Liver (tissue), 9 donors: ENCODE measurements around the gene PEAK3. TPM values are rescaled to one million over a fixed set of nuclear protein-coding genes. Genes with fewer than 3 reads are reported as not detected.

Source experiments
- DNase-seq: peaks from one replicate; pipeline ENCODE4 v3.0.0-alpha.2; 2017; ENCODE audit warnings: low spot score
- H3K27ac ChIP-seq, 2 donors: one replicate each; pipeline ENCODE4 v1.7.0; 2013; ENCODE audit warnings: inconsistent platforms in 2 of 2, low read length in 2 of 2, control low read depth in 1 of 2, low read depth in 1 of 2, mild to moderate bottlenecking in 1 of 2
- H3K27me3 ChIP-seq, 4 donors: one replicate each; pipeline versions ENCODE4 v1.6.1 to v1.7.0; 2013; ENCODE audit warnings: low read length in 3 of 4, inconsistent platforms in 1 of 4, mild to moderate bottlenecking in 1 of 4, moderate library complexity in 1 of 4; ENCODE audit not compliant: control insufficient read depth in 4 of 4, insufficient read depth in 4 of 4
- H3K36me3 ChIP-seq, 4 donors: one replicate each; pipeline versions ENCODE4 v1.6.1 to v1.7.0; 2013; ENCODE audit warnings: low read length in 3 of 4, mild to moderate bottlenecking in 3 of 4, low read depth in 1 of 4, moderate library complexity in 1 of 4; ENCODE audit not compliant: control insufficient read depth in 4 of 4, insufficient read depth in 3 of 4
- H3K4me1 ChIP-seq, 4 donors: one replicate each; pipeline versions ENCODE4 v1.6.1 to v1.7.0; 2013; ENCODE audit warnings: low read length in 3 of 4, mild to moderate bottlenecking in 3 of 4, moderate library complexity in 1 of 4; ENCODE audit not compliant: control insufficient read depth in 4 of 4, insufficient read depth in 4 of 4
- H3K4me3 ChIP-seq, 3 donors: one replicate each; pipeline versions ENCODE4 v1.6.1 to v1.7.0; 2013; ENCODE audit warnings: low read length in 3 of 3, control low read depth in 1 of 3, low read depth in 1 of 3, mild to moderate bottlenecking in 1 of 3
- H3K9ac ChIP-seq, 2 donors: one replicate each; pipeline ENCODE4 v1.7.0; 2013; ENCODE audit warnings: low read length in 2 of 2, mild to moderate bottlenecking in 2 of 2, moderate library complexity in 2 of 2, control low read depth in 1 of 2, low read depth in 1 of 2
- H3K9me3 ChIP-seq, 4 donors: one replicate each; pipeline versions ENCODE4 v1.6.1 to v1.7.0; 2013; ENCODE audit warnings: low read length in 3 of 4; ENCODE audit not compliant: control insufficient read depth in 4 of 4
- ATF3 ChIP-seq: IDR thresholded peaks from 2 replicates; pipeline ENCODE4 v1.6.1; 2016; ENCODE audit warnings: antibody characterized with exemption
- FOXA1 ChIP-seq: IDR thresholded peaks from 2 replicates; pipeline ENCODE4 v1.6.1; 2016; ENCODE audit warnings: antibody characterized with exemption
- FOXA2 ChIP-seq: IDR thresholded peaks from 2 replicates; pipeline ENCODE4 v1.6.1; 2016; ENCODE audit warnings: antibody characterized with exemption
- GABPA ChIP-seq, 2 donors: IDR thresholded peaks in 1 of 2; conservative IDR thresholded peaks in 1 of 2; 2 replicates each; pipeline ENCODE4 v1.6.1; 2016; ENCODE audit warnings: antibody characterized with exemption in 2 of 2, mild to moderate bottlenecking in 1 of 2, moderate library complexity in 1 of 2
- HNF4A ChIP-seq, 2 donors: conservative IDR thresholded peaks; 2 replicates each; pipeline ENCODE4 v1.6.1; 2016; ENCODE audit warnings: antibody characterized with exemption in 2 of 2, mild to moderate bottlenecking in 2 of 2
- HNF4G ChIP-seq: IDR thresholded peaks from 2 replicates; pipeline ENCODE4 v1.6.1; 2016; ENCODE audit warnings: antibody characterized with exemption
- JUND ChIP-seq, 2 donors: IDR thresholded peaks; 2 replicates each; pipeline ENCODE4 v1.6.1; 2016; ENCODE audit warnings: antibody characterized with exemption in 2 of 2
- NR2F2 ChIP-seq: IDR thresholded peaks from 2 replicates; pipeline ENCODE4 v1.6.1; 2016; ENCODE audit warnings: antibody characterized with exemption
- RAD21 ChIP-seq, 2 donors: IDR thresholded peaks; 2 replicates each; pipeline ENCODE4 v1.6.1; 2016; ENCODE audit warnings: antibody characterized with exemption in 2 of 2, mild to moderate bottlenecking in 2 of 2
- REST ChIP-seq: IDR thresholded peaks from 2 replicates; pipeline ENCODE4 v1.6.1; 2016; ENCODE audit warnings: antibody characterized with exemption, mild to moderate bottlenecking
- RXRA ChIP-seq, 2 donors: IDR thresholded peaks; 2 replicates each; pipeline ENCODE4 v1.6.1; 2017 to 2018; ENCODE audit warnings: antibody characterized with exemption in 2 of 2, mild to moderate bottlenecking in 1 of 2
- SP1 ChIP-seq: IDR thresholded peaks from 2 replicates; pipeline ENCODE4 v1.6.1; 2018; ENCODE audit warnings: antibody characterized with exemption, mild to moderate bottlenecking
- TAF1 ChIP-seq: conservative IDR thresholded peaks from 2 replicates; pipeline ENCODE4 v1.6.1; 2016; ENCODE audit warnings: antibody characterized with exemption, mild to moderate bottlenecking
- YY1 ChIP-seq: IDR thresholded peaks from 2 replicates; pipeline ENCODE4 v1.6.1; 2016; ENCODE audit warnings: antibody characterized with exemption, mild to moderate bottlenecking
- WGBS: extraction: QIAGEN DNeasy Blood & Tissue Kit; methylation state at CpG from one replicate; pipeline ENCODE4 v1.1.7; 2013; 5-methylcytosine and 5-hydroxymethylcytosine counted together
- polyA plus RNA-seq, 2 donors: library from polyadenylated mRNA; stranded (reverse) in 1 of 2; unstranded in 1 of 2; fragments of 200-250 nt in 1 of 2; fragments of >200 nt in 1 of 2; fragmentation: Nextera tagmentation in 1 of 2; extraction: Ambion mirVana in 1 of 2; gene quantifications; one replicate each; pipeline versions ENCODE4 v1.2.1 to v1.2.3, GENCODE V29; 2013 to 2015
- total RNA-seq, 2 donors: library from RNA; depleted of rRNA; stranded (reverse); fragments of >200 nt; gene quantifications; one replicate each; pipeline ENCODE4 v1.2.3, GENCODE V29; 2014
- TF ChIP-seq, protein P1 (sequence below): fragments of 150-350 bp; IDR thresholded peaks from 2 replicates; pipeline ENCODE4 v1.5.1; 2017; ENCODE audit warnings: improper control_type of control experiment, low read depth, low read length; ENCODE audit not compliant: missing input control
- donor health status: healthy.
- donor health status: healthy.
- donor health status: healthy.
- donor health status: healthy.
- donor health status: healthy.

The PEAK3 gene
- total and polyA plus RNA-seq, 4 donors: 0.09 to 0.67 (median 0.31) TPM

DNA sequence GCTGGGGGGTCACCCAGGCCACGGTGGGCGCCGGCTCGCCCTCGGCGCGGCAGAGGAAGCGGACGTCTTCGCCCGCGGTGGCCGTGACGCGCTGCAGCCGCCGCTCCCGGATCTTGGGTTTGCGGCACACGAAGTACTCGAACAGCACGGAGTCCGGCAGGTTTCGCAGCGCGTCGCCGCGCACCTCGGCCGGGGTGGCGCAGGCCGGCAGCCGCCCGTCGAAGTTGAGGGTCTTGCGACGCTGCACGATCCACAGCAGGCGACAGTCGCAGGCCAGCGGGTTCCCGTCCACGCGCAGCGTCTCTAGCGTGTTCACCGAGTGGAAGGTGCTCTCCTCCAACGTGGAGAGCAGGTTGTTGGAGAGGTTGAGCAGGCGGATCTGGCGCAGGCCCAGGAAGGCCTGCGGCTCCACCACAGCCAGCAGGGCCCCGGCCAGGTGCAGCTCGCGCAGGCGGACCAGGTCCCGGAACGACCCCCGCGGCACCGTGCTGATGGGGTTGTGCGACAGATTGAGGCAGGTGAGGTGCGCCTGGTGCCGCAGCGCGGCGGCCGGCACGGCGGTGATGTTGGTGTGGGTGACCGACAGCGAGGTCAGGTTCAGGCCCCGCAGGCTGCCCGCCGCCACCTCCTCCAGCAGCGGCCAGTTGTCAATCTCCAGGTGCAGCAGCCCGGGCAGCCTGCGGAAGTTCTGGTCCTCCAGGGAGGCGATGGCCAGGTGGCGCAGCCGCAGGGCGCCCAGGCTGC is 8.6 kb upstream of the PEAK3 start (continued):
- TF ChIP-seq REST (no peak), FOXA1 (no peak), YY1 (no peak)

- no peak overlapping the region for H3K9ac ChIP-seq
Observed at GRCh38 chr19:2289714-2290435, 7.9 kb upstream of the PEAK3 start.

More at GRCh38 chr19:2289714-2290435, 7.9 kb upstream of the PEAK3 start:
- 3% methylated on average over 74 of the region's 74 CpGs for WGBS
- TF ChIP-seq HNF4A (conservative IDR thresholded peaks at IDR 0.05) (no peak), NR2F2 (no peak), TAF1 (no peak), RXRA (IDR thresholded peaks at IDR 0.05) (no peak), JUND (IDR thresholded peaks at IDR 0.05) (no peak), ATF3 (no peak), REST (no peak), FOXA2 (no peak), SP1 (no peak), RAD21 (IDR thresholded peaks at IDR 0.05) (no peak), HNF4G (no peak), FOXA1 (no peak), GABPA (IDR thresholded peaks at IDR 0.05 in 1 of 2, conservative IDR thresholded peaks at IDR 0.05 in 1 of 2) (no peak)
- TF ChIP-seq, protein P1, sequence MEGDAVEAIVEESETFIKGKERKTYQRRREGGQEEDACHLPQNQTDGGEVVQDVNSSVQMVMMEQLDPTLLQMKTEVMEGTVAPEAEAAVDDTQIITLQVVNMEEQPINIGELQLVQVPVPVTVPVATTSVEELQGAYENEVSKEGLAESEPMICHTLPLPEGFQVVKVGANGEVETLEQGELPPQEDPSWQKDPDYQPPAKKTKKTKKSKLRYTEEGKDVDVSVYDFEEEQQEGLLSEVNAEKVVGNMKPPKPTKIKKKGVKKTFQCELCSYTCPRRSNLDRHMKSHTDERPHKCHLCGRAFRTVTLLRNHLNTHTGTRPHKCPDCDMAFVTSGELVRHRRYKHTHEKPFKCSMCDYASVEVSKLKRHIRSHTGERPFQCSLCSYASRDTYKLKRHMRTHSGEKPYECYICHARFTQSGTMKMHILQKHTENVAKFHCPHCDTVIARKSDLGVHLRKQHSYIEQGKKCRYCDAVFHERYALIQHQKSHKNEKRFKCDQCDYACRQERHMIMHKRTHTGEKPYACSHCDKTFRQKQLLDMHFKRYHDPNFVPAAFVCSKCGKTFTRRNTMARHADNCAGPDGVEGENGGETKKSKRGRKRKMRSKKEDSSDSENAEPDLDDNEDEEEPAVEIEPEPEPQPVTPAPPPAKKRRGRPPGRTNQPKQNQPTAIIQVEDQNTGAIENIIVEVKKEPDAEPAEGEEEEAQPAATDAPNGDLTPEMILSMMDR: no peak
- Histone ChIP-seq H3K4me1 (peaks cover 0 to 20% (median 11%) of the 10 kb centered on the region in 4 donors), H3K27ac (peak overlapping the region; percentile 50 to 61), H3K36me3 (no peaks in the 10 kb centered on the region), H3K4me3 (peak overlapping the region in 2 of 3 donors; percentile 16 to 42), H3K27me3 (peaks cover 0 to 3% (median 0%) of the 10 kb centered on the region in 4 donors), H3K9me3 (no peaks in the 10 kb centered on the region)
- DNase-seq: no peak
